ENCODE data around the gene ANO1.

- TF ChIP-seq CTCF (conservative IDR thresholded peaks at IDR 0.05; ENCODE audit: low read depth, low read length) (no peak), EZH2 (IDR thresholded peaks at IDR 0.05; ENCODE audit: low read length, unreplicated experiment) (no peak)
Observed at GRCh38 chr11:70132641-70133040, 54.5 kb downstream of the ANO1 start.

Measured in PC-3 (cell line).